Ectodermal cell (in vitro differentiated cells): ENCODE results near the gene TREML4.

Experiments
- H3K27ac ChIP-seq: 2 replicates; pipeline ENCODE4 v1.7.0; 2013; ENCODE audit warnings: mild to moderate bottlenecking, low read depth, low read length; ENCODE audit not compliant: insufficient read depth, poor library complexity, severe bottlenecking
- H3K27me3 ChIP-seq: 2 replicates; pipeline ENCODE4 v1.7.0; 2013; ENCODE audit warnings: mild to moderate bottlenecking, low read length; ENCODE audit not compliant: insufficient read depth, control insufficient read depth, poor library complexity, severe bottlenecking
- H3K36me3 ChIP-seq: one replicate; pipeline ENCODE4 v1.7.0; 2013; ENCODE audit warnings: low read length; ENCODE audit not compliant: control insufficient read depth, insufficient read depth
- H3K4me1 ChIP-seq: one replicate; pipeline ENCODE4 v1.7.0; 2013; ENCODE audit warnings: low read length; ENCODE audit not compliant: control insufficient read depth, insufficient read depth
- H3K4me3 ChIP-seq: 2 replicates; pipeline ENCODE4 v1.7.0; 2013; ENCODE audit warnings: low read depth, low read length, control low read depth; ENCODE audit not compliant: insufficient read depth
- H3K9me3 ChIP-seq: 2 replicates; pipeline ENCODE4 v1.7.0; 2013; ENCODE audit warnings: mild to moderate bottlenecking, low read length, moderate library complexity; ENCODE audit not compliant: control insufficient read depth
- WGBS, 2 experiments: methylation state at CpG; one replicate each; pipeline ENCODE4 v1.1.7; 2013; ENCODE audit warnings: missing lambda C conversion rate in 2 of 2; 5-methylcytosine and 5-hydroxymethylcytosine counted together

Gene TREML4

GRCh38 chr6:41283600-41283999 lies 55.5 kb downstream of the TREML4 start:
- Histone ChIP-seq H3K4me1 (peaks cover 5% of the 10 kb centered on the region), H3K4me3 (no peak overlapping the region), H3K9me3 (no peaks in the 10 kb centered on the region), H3K27me3 (no peaks in the 10 kb centered on the region), H3K36me3 (no peaks in the 10 kb centered on the region), H3K27ac (no peak overlapping the region)
- WGBS, 2 experiments = 94 to 98% methylated on average over 3 of the region's 3 CpGs

GRCh38 chr6:41284726-41285125 lies 56.6 kb downstream of the TREML4 start:
- WGBS, 2 experiments = 86 to 90% methylated on average over 1 of the region's 1 CpG
- no peak overlapping the region for H3K4me3 ChIP-seq
- H3K9me3 ChIP-seq = no peaks in the 10 kb centered on the region
- H3K27ac ChIP-seq = no peak overlapping the region
- H3K27me3 ChIP-seq = no peaks in the 10 kb centered on the region
- H3K36me3 ChIP-seq = no peaks in the 10 kb centered on the region
- H3K4me1 ChIP-seq = peaks cover 5% of the 10 kb centered on the region

- Histone ChIP-seq H3K36me3 (no peaks in the 10 kb centered on the region), H3K27ac (no peak within 1 kb of the TSS), H3K9me3 (no peaks in the 10 kb centered on the region), H3K4me3 (no peak within 1 kb of the TSS), H3K4me1 (peaks cover 5% of the 10 kb centered on the region), H3K27me3 (no peaks in the 10 kb centered on the region)
- WGBS, 2 experiments = 86 to 88% methylated on average over 8 of the region's 8 CpGs
Measured at GRCh38 chr6:41286544-41287346, 58.6 kb downstream of the TREML4 start, which contains the start of gene TREM1. Gene TREM1, minus strand, starts transcription at chr6:41286682. Its CDS starts 27 bp downstream, at chr6:41286655.

GRCh38 chr6:41288030-41288753 lies 60.0 kb downstream of the TREML4 start:
- Histone ChIP-seq H3K27me3 (no peaks in the 10 kb centered on the region), H3K4me3 (no peak overlapping the region), H3K27ac (no peak overlapping the region), H3K9me3 (no peaks in the 10 kb centered on the region), H3K36me3 (no peaks in the 10 kb centered on the region), H3K4me1 (peaks cover 5% of the 10 kb centered on the region)
- 89 to 91% methylated on average over 6 of the region's 6 CpGs for WGBS, 2 experiments
